D341Med (cell line): ENCODE measurements around the gene NKAIN1.
"Not testable (repeated sequence)": the region's sequence is repeated elsewhere in the genome, so short reads cannot be mapped to it uniquely, and the experiment has no call there.

Experiments
- DNase-seq: peaks from one replicate; pipeline ENCODE4 v3.0.0; 2012; ENCODE audit warnings: low spot score

Gene NKAIN1

GRCh38 chr1:31152181-31152795, 87.4 kb downstream of the NKAIN1 start:
- DNase-seq, result no peak

- DNase-seq, result no peak
Observed at GRCh38 chr1:31151402-31151801, 88.3 kb downstream of the NKAIN1 start.

GRCh38 chr1:31148409-31148808, 91.3 kb downstream of the NKAIN1 start:
- no peak for DNase-seq

- DNase-seq, result no peak
Observed at GRCh38 chr1:31145648-31146047, 94.0 kb downstream of the NKAIN1 start.

- no peak for DNase-seq
Observed at GRCh38 chr1:31144442-31144841, 95.2 kb downstream of the NKAIN1 start.

- no peak for DNase-seq
Observed at GRCh38 chr1:31143455-31143854, 96.2 kb downstream of the NKAIN1 start.

- no peak for DNase-seq
Observed at GRCh38 chr1:31142406-31142805, 97.3 kb downstream of the NKAIN1 start.

GRCh38 chr1:31140299-31140698, 99.4 kb downstream of the NKAIN1 start:
- no peak for DNase-seq

- DNase-seq, result not testable (repeated sequence)
Observed at GRCh38 chr1:31138797-31139521, 100.7 kb downstream of the NKAIN1 start.

- DNase-seq, result not testable (repeated sequence)
Observed at GRCh38 chr1:31137873-31138272, 101.8 kb downstream of the NKAIN1 start.

- DNase-seq, result no peak
Observed at GRCh38 chr1:31135973-31136600, 103.6 kb downstream of the NKAIN1 start.

- no peak for DNase-seq
Observed at GRCh38 chr1:31133368-31133767, 106.3 kb downstream of the NKAIN1 start.
